ENCODE measurements around the gene ARID5B.

GRCh38 chr10:61987951-61988379 lies 86.5 kb downstream of the ARID5B start:
- TF ChIP-seq CTCF (IDR thresholded peaks at IDR 0.05) (no peak), POLR2A (IDR thresholded peaks at IDR 0.05) (no peak)

Data from Peyer's patch (tissue), 4 donors.